Measurements from ENCODE around the gene FARP1.

FARP1 gene

GRCh38 chr13:98225036-98225940 lies 82.4 kb downstream of the FARP1 start:
- TF ChIP-seq GATA3 (IDR thresholded peaks at IDR 0.05; ENCODE audit: low read depth, low read length) (no peak), GATA2 (IDR thresholded peaks at IDR 0.05; ENCODE audit: low read depth, low read length) (no peak)

DNA sequence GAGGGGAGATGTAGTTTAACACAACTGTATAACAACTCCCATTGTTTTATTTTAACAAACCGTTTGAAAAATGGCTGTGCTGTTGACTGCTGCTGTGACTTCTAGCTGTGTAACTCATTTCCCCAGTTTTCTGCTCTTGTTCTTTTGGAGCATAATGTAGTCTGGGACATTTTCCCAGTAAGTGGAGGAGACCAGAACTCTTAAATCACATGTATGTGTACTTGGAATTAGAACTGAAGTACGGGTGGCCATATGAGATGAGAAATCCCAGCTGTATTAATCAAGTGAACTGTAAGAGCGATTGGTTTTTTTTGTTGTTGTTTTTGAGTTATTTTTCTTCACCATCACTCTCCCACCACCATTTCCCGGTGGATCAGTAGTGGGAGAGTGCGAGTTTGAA lies 83.6 kb downstream of the FARP1 start:
- TF ChIP-seq GATA3 (IDR thresholded peaks at IDR 0.05; ENCODE audit: low read depth, low read length) (no peak), GATA2 (IDR thresholded peaks at IDR 0.05; ENCODE audit: low read depth, low read length) (no peak)

GRCh38 chr13:98228661-98229341 lies 85.9 kb downstream of the FARP1 start:
- TF ChIP-seq GATA3 (IDR thresholded peaks at IDR 0.05; ENCODE audit: low read depth, low read length) = no peak
- no peak for TF ChIP-seq GATA2 (IDR thresholded peaks at IDR 0.05; ENCODE audit: low read depth, low read length)

DNA sequence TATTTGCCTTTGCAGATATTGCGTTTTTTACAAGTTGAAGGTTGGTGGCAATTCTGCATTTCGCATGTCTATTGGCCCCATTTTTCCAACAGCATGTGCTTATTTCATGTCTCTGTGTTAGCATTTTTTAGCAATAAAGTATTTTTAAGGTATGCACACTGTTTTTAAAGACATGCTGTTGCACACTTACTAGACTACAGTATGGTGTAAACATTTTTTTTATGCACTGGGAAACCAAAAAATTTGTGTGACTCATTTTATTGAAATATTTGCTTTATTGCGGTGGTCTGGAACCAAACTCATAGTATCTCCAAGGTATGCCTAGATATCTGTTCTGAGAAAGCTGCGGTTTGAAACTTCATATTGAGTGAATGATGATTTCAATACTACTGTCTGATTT lies 89.6 kb downstream of the FARP1 start:
- TF ChIP-seq GATA2 (IDR thresholded peaks at IDR 0.05; ENCODE audit: low read depth, low read length) (no peak), GATA3 (IDR thresholded peaks at IDR 0.05; ENCODE audit: low read depth, low read length) (no peak)

GRCh38 chr13:98233127-98233526 lies 90.2 kb downstream of the FARP1 start:
- TF ChIP-seq GATA2 (IDR thresholded peaks at IDR 0.05; ENCODE audit: low read depth, low read length) (no peak), GATA3 (IDR thresholded peaks at IDR 0.05; ENCODE audit: low read depth, low read length) (no peak)

DNA sequence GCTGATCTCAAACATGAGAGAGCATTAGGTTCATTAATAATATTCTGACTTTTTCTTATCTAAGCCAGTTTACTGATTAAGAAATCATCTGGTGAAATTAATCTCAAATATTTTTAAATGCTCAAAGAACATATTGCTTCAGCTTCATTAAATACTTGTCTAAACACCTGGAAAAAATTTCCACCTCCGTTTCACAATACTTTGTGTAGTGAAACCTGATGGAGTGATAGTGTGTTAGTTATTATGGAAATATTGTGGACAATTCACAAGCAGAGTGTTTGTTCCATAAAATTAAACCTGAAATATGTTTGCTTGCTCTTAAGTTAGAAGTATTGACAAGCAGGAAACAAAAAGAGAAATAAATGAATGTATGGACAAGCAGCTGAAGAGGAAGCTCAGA lies 91.5 kb downstream of the FARP1 start:
- TF ChIP-seq GATA2 (IDR thresholded peaks at IDR 0.05; ENCODE audit: low read depth, low read length) (no peak), GATA3 (IDR thresholded peaks at IDR 0.05; ENCODE audit: low read depth, low read length) (no peak)

DNA sequence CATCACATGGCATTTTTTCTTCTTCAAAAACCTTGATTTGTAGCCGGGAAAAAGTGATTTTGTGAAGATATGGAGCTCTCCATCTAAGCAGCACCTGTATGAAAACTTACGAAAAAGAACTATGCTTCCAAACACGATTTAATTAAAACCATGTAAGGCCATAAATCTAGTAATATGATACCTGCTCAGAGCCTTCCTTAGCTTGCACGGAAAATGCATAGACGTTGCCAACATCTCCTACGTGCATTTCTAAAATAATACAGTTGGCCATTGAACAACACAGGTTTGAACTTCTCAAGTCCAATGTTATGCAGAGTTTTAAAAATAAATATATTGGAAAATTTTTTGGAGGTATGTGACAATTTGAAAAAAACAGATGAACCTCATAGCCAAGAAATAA lies 93.3 kb downstream of the FARP1 start:
- no peak for TF ChIP-seq GATA3 (IDR thresholded peaks at IDR 0.05; ENCODE audit: low read depth, low read length)
- no peak for TF ChIP-seq GATA2 (IDR thresholded peaks at IDR 0.05; ENCODE audit: low read depth, low read length)

- TF ChIP-seq GATA3 (IDR thresholded peaks at IDR 0.05; ENCODE audit: low read depth, low read length) (no peak), GATA2 (IDR thresholded peaks at IDR 0.05; ENCODE audit: low read depth, low read length) (no peak)
Measured at GRCh38 chr13:98237331-98237730, 94.4 kb downstream of the FARP1 start.

GRCh38 chr13:98239162-98240076 lies 96.5 kb downstream of the FARP1 start:
- TF ChIP-seq GATA3 (IDR thresholded peaks at IDR 0.05; ENCODE audit: low read depth, low read length) = no peak
- no peak for TF ChIP-seq GATA2 (IDR thresholded peaks at IDR 0.05; ENCODE audit: low read depth, low read length)

DNA sequence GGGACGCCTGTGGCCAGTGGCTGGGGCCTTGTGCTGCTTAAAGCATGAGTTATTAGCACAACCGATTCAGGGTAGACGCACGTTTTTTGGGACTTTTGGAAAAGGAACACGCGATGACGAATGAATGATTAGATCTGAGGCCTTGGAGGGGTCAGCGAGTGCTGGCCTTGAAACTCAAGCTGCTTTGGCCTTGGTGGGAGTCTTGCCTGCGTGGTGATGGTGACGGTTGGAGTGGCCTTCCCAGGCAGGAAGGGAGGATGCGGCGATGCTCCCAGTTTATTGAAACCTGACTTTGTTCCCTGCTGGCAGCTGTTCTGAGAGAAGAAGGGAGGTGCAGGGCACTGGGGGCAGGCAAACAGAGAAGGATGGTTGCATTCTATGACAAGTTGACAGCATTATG lies 97.2 kb downstream of the FARP1 start:
- TF ChIP-seq GATA2 (IDR thresholded peaks at IDR 0.05; ENCODE audit: low read depth, low read length) (no peak), GATA3 (IDR thresholded peaks at IDR 0.05; ENCODE audit: low read depth, low read length) (no peak)

GRCh38 chr13:98240974-98241373 lies 98.1 kb downstream of the FARP1 start:
- no peak for TF ChIP-seq GATA2 (IDR thresholded peaks at IDR 0.05; ENCODE audit: low read depth, low read length)
- no peak for TF ChIP-seq GATA3 (IDR thresholded peaks at IDR 0.05; ENCODE audit: low read depth, low read length)

DNA sequence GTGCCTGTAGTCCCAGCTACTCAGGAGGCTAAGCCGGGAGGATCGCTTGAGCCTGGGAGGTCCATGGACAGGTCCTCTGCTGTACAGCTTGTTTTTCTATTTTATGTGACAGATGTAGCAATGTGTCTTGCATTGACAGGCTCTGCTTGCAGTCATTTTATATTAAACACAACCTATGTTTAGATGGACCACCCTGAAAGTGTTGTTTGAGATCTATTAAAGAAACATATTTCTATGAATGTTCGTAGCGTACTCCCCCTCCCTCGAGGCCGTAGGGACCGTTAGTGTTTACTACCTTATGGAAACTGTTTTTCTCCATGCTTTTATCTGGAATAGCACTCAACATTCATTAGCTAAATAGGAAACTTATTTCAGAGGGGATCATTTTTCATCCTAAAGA lies 99.1 kb downstream of the FARP1 start:
- TF ChIP-seq GATA2 (IDR thresholded peaks at IDR 0.05; ENCODE audit: low read depth, low read length) (no peak), GATA3 (IDR thresholded peaks at IDR 0.05; ENCODE audit: low read depth, low read length) (no peak)

- TF ChIP-seq GATA3 (IDR thresholded peaks at IDR 0.05; ENCODE audit: low read depth, low read length) = no peak
- no peak for TF ChIP-seq GATA2 (IDR thresholded peaks at IDR 0.05; ENCODE audit: low read depth, low read length)
Measured at GRCh38 chr13:98242403-98242802, 99.5 kb downstream of the FARP1 start.

DNA sequence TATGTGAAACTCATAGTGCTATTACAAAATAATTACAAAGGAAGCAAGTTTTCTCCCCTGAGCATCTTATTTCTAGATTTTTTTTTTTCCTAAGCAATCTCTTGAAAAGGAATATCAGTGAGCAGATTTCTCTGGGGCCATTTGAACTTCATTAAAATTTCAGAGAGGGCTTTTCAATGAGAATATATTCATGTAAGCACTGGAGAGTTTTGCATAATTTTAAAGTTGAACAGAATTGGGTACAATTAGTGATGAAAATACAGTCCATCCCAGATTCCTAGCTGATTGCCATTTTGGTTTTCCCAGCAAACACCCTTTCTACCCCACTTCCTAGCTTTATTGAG lies 101.0 kb downstream of the FARP1 start:
- no peak for TF ChIP-seq GATA2 (IDR thresholded peaks at IDR 0.05; ENCODE audit: low read depth, low read length)
- no peak for TF ChIP-seq GATA3 (IDR thresholded peaks at IDR 0.05; ENCODE audit: low read depth, low read length)

All from SH-SY5Y (cell line).